Left lung (tissue), 10 donors: ENCODE results near the gene FHIT. TPM values are rescaled to one million over a fixed set of nuclear protein-coding genes. Genes with fewer than 3 reads are reported as not detected.

Experiments
- ATAC-seq: fragments of 200-7000 bp; cut with Tn5 transposase; one replicate; pipeline ENCODE4 v1.9.1; 2020; ENCODE audit warnings: moderate library complexity
- DNase-seq, 4 donors: peaks; one replicate each; pipeline ENCODE4 v3.0.0-alpha.2; 2013 to 2020
- H3K27ac ChIP-seq, 2 donors: fragments of 200-600 bp; sonication (generic) in 1 of 2; one replicate each; pipeline versions ENCODE4 v1.5.0 to v1.8.0; 2020 to 2021
- H3K27me3 ChIP-seq, 2 donors: fragments of 200-600 bp; sonication (generic) in 1 of 2; one replicate each; pipeline versions ENCODE4 v1.5.0 to v1.8.0; 2020 to 2021
- H3K36me3 ChIP-seq, 2 donors: fragments of 200-600 bp; sonication (generic) in 1 of 2; one replicate each; pipeline versions ENCODE4 v1.5.0 to v1.8.0; 2020 to 2021
- H3K4me1 ChIP-seq, 2 donors: fragments of 200-600 bp; one replicate each; pipeline ENCODE4 v1.8.0; 2021
- H3K4me3 ChIP-seq, 2 donors: fragments of 200-600 bp; sonication (generic) in 1 of 2; one replicate each; pipeline versions ENCODE4 v1.5.0 to v1.8.0; 2020 to 2021; ENCODE audit warnings: mild to moderate bottlenecking in 1 of 2
- H3K9me3 ChIP-seq, 2 donors: fragments of 200-600 bp; sonication (generic) in 1 of 2; one replicate each; pipeline versions ENCODE4 v1.5.0 to v1.8.0; 2020 to 2021
- CTCF ChIP-seq, 2 donors: fragments of 200-600 bp; sonication (generic) in 1 of 2; IDR thresholded peaks; one replicate each; pipeline versions ENCODE4 v1.5.0 to v1.8.0; 2021; ENCODE audit warnings: antibody characterized with exemption in 2 of 2
- intact Hi-C, 2 donors: fragments of 100-400 bp; cut with DNase I; formaldehyde crosslinking; loops; one replicate each; pipeline versions ENCODE4 v1.11.2 to v1.14.2; 2022
- polyA plus RNA-seq, 6 donors: library from polyadenylated mRNA; unstranded; fragments of 120-200 nt; gene quantifications; one replicate each; pipeline ENCODE4 v1.2.1, GENCODE V29; 2013; ENCODE audit not compliant: insufficient read length in 6 of 6
- total RNA-seq, 2 donors: library from RNA; stranded (reverse); fragmentation: NEBNext Ultra II Directional; extraction: Animal tissue kit (Norgen Biotek cat#: 25700); gene quantifications; one replicate each; pipeline ENCODE4 v1.2.1, GENCODE V29; 2021
- donor health status: DM: no; HTN: yes; CAD: no.
- donor health status: DM: no; HTN: no; CAD: no.

FHIT gene
- total and polyA plus RNA-seq, 8 donors = 8.5 to 16.3 (median 9.7) TPM

DNA sequence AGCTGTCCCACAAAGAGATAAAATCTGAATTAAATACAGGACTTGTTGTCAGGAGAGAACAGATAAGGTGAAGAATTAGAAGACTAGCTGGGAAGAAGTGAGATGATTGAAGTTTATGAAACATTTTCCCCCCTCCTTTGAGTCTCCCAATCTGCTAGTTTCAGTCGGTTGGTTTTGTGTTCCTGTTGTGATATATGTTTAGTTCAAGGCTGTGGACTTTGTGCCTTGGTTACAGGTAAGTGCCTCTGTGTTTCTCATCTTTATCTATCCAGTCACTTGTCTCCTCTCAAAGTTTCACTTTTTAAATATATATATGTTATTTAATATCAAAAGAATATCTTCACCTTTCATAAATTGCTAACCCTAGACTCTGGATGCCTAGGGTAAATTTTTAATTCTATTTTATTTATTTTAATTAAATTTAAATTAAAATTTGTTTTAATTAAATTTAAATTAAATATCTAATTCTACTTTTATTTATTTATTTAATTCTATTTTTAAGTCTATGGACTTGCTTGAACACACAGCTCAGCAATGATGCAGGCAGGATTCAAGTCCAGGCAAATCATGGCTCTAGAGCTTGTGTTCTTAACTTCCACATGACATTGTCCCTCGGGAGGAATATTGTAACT is 190.0 kb downstream of the FHIT start:
- Histone ChIP-seq H3K27me3 (no peaks in the 10 kb centered on the region), H3K9me3 (peaks cover 0 to 7% of the 10 kb centered on the region in 2 donors)
- TF ChIP-seq CTCF (IDR thresholded peaks at IDR 0.05) = no peak

GRCh38 chr3:61060411-61060861 is 190.8 kb downstream of the FHIT start:
- no peaks in the 10 kb centered on the region for H3K36me3 ChIP-seq
- no peaks in the 10 kb centered on the region for H3K4me1 ChIP-seq
- intact Hi-C loops = no loop called here
- no peak overlapping the region for H3K4me3 ChIP-seq
- no peaks in the 10 kb centered on the region for H3K27me3 ChIP-seq
- H3K27ac ChIP-seq = no peak overlapping the region
- H3K9me3 ChIP-seq = peaks cover 0 to 7% of the 10 kb centered on the region in 2 donors
- ATAC-seq (no peak), DNase-seq (peak in 2 of 4 donors; percentile 10 to 26)
- TF ChIP-seq CTCF (IDR thresholded peaks at IDR 0.05) = no peak

More for the DNA sequence above, 190.0 kb downstream of the FHIT start:
- H3K4me3 ChIP-seq = no peak overlapping the region
- H3K27ac ChIP-seq = no peak overlapping the region
- intact Hi-C loops = no loop called here
- ATAC-seq = no peak
- no peaks in the 10 kb centered on the region for H3K36me3 ChIP-seq
- DNase-seq = no peak
- H3K4me1 ChIP-seq = no peaks in the 10 kb centered on the region

- Histone ChIP-seq H3K4me3 (no peak overlapping the region), H3K36me3 (no peaks in the 10 kb centered on the region), H3K27ac (no peak overlapping the region), H3K4me1 (no peaks in the 10 kb centered on the region), H3K27me3 (no peaks in the 10 kb centered on the region), H3K9me3 (peaks cover 0 to 2% of the 10 kb centered on the region in 2 donors)
- ATAC-seq (peak; percentile 26), DNase-seq (no peak)
- no peak for TF ChIP-seq CTCF (IDR thresholded peaks at IDR 0.05)
- intact Hi-C loops = no loop called here
Observed at GRCh38 chr3:61058836-61059235, 192.4 kb downstream of the FHIT start.

DNA sequence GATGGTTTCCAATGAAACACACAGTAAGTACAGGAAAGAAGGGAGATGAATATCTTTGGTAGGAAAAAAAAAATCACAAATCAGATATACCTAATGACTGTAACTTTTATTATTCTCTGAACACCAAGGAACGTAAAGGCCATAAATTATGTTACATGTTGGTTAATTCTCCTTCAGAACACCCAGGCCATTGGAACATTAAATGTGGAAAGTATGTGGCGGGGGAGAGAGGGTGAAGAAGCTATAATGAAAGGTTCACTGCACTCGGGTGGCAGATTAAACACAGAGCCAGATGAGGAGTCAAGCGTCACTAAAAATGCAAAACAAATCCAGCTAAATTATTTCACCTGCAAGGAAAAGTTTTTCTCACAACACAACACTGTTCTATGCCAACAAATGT is 193.8 kb downstream of the FHIT start:
- no peak for DNase-seq
- Histone ChIP-seq H3K9me3 (no peaks in the 10 kb centered on the region), H3K36me3 (no peaks in the 10 kb centered on the region), H3K4me1 (no peaks in the 10 kb centered on the region), H3K4me3 (no peak overlapping the region), H3K27ac (no peak overlapping the region), H3K27me3 (no peaks in the 10 kb centered on the region)
- ATAC-seq = no peak
- intact Hi-C loops = no loop called here
- TF ChIP-seq CTCF (IDR thresholded peaks at IDR 0.05) = no peak

DNA sequence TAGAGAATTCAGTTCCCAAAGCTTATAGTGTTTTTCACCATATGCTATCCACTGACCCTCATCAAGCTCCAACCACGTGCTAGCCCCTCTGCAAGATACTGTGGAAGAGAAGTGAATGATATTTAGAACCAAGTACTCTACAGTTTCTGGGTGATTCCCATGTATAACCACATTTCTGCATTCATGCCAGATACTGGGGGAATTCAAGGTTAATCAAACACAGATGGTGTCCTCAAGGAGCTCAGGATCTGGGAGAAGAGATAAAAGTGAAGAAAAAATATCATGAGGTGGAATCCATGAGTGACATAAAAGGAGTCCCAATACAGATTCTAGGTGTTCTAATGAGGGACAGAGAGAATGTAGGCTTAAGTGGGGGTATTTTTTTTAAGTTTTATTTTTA is 195.8 kb downstream of the FHIT start:
- H3K27ac ChIP-seq = no peak overlapping the region
- intact Hi-C loops = no loop called here
- no peaks in the 10 kb centered on the region for H3K9me3 ChIP-seq
- no peaks in the 10 kb centered on the region for H3K4me1 ChIP-seq
- ATAC-seq (no peak), DNase-seq (no peak)
- no peak for TF ChIP-seq CTCF (IDR thresholded peaks at IDR 0.05)
- H3K27me3 ChIP-seq = no peaks in the 10 kb centered on the region
- H3K4me3 ChIP-seq = no peak overlapping the region
- H3K36me3 ChIP-seq = no peaks in the 10 kb centered on the region
